Measurements from ENCODE around the gene GPR162.
A peak's percentile ranks its signal among the peaks of the same experiment; 100 is the strongest.

Gene GPR162

GRCh38 chr12:6821591-6822425 is at the start of gene GPR162:
TSS of gene GPR162 (plus strand) at chr12:6821821. CDS start at chr12:6823899, 2,078 bp downstream.
- peak within 1 kb of the TSS; percentile 48 to 61 for H3K4me3 ChIP-seq (replicated peaks in 1 of 2; ENCODE audit: low read depth in 2 of 2, low read length in 2 of 2)
- no peak for TF ChIP-seq CTCF (IDR thresholded peaks at IDR 0.05; ENCODE audit: low read depth, low read length)
- DNase-seq (ENCODE audit: low read depth in 2 of 2): peak; percentile 35 to 72

GRCh38 chr12:6772331-6772695 is 49.3 kb upstream of the GPR162 start, which contains the start of gene LAG3:
TSS of gene LAG3 (plus strand) at chr12:6772520. CDS start at chr12:6772853, 333 bp downstream.
- no peak for DNase-seq (ENCODE audit: low read depth in 2 of 2)
- TF ChIP-seq CTCF (IDR thresholded peaks at IDR 0.05; ENCODE audit: low read depth, low read length): no peak
- H3K4me3 ChIP-seq (replicated peaks in 1 of 2; ENCODE audit: low read depth in 2 of 2, low read length in 2 of 2): no peak within 1 kb of the TSS

- TF ChIP-seq CTCF (IDR thresholded peaks at IDR 0.05; ENCODE audit: low read depth, low read length): no peak
- DNase-seq (ENCODE audit: low read depth in 2 of 2): no peak
- no peak overlapping the region for H3K4me3 ChIP-seq (replicated peaks in 1 of 2; ENCODE audit: low read depth in 2 of 2, low read length in 2 of 2)
Measured at GRCh38 chr12:6772726-6773589, 48.7 kb upstream of the GPR162 start.

GRCh38 chr12:6773590-6774351 is 47.9 kb upstream of the GPR162 start:
- TF ChIP-seq CTCF (IDR thresholded peaks at IDR 0.05; ENCODE audit: low read depth, low read length): no peak
- H3K4me3 ChIP-seq (replicated peaks in 1 of 2; ENCODE audit: low read depth in 2 of 2, low read length in 2 of 2): no peak overlapping the region
- no peak for DNase-seq (ENCODE audit: low read depth in 2 of 2)

- no peak for TF ChIP-seq CTCF (IDR thresholded peaks at IDR 0.05; ENCODE audit: low read depth, low read length)
- no peak overlapping the region for H3K4me3 ChIP-seq (replicated peaks in 1 of 2; ENCODE audit: low read depth in 2 of 2, low read length in 2 of 2)
- no peak for DNase-seq (ENCODE audit: low read depth in 2 of 2)
Measured at GRCh38 chr12:6774499-6775062, 47.0 kb upstream of the GPR162 start.
